GM19240 (cell line): Measurements from ENCODE around the gene NONO.
"Not testable (repeated sequence)": the region's sequence is repeated elsewhere in the genome, so short reads cannot be mapped to it uniquely, and the experiment has no call there.

Source experiments
- DNase-seq: peaks from one replicate; pipeline ENCODE4 v3.0.0; 2011; ENCODE audit warnings: low spot score; ENCODE audit not compliant: insufficient read length

NONO gene

GRCh38 chrX:71282514-71283402 is 677 bp upstream of the NONO start:
- no peak for DNase-seq

GRCh38 chrX:71285929-71286328 is 2.5 kb downstream of the NONO start:
- no peak for DNase-seq

- DNase-seq = no peak
These were observed 7.9 kb downstream of the NONO start for GRCh38 chrX:71291381-71291780.

- DNase-seq = no peak
These were observed 9.4 kb downstream of the NONO start for GRCh38 chrX:71292669-71293365.

GRCh38 chrX:71296806-71297205 is 13.4 kb downstream of the NONO start:
- no peak for DNase-seq

- DNase-seq = no peak
These were observed 14.7 kb downstream of the NONO start for GRCh38 chrX:71298119-71298518.

GRCh38 chrX:71300064-71300463 is 16.6 kb downstream of the NONO start:
- DNase-seq = not testable (repeated sequence)

- DNase-seq = not testable (repeated sequence)
These were observed 17.1 kb downstream of the NONO start for GRCh38 chrX:71300495-71300894.

- DNase-seq = no peak
These were observed 17.9 kb downstream of the NONO start, which contains the start of gene ITGB1BP2 for GRCh38 chrX:71301195-71301924. Gene ITGB1BP2 (plus strand): TSS chrX:71301750. CDS start chrX:71301807, 57 bp downstream.

- DNase-seq = no peak
These were observed 19.2 kb downstream of the NONO start for GRCh38 chrX:71302461-71303213.

- no peak for DNase-seq
These were observed 21.1 kb downstream of the NONO start for GRCh38 chrX:71304561-71304960.

- DNase-seq = no peak
These were observed 32.5 kb downstream of the NONO start for GRCh38 chrX:71315917-71316316.

- DNase-seq = not testable (repeated sequence)
These were observed 33.5 kb downstream of the NONO start for GRCh38 chrX:71316959-71317358.

- DNase-seq = no peak
These were observed 36.7 kb downstream of the NONO start for GRCh38 chrX:71320126-71320525.

- DNase-seq = no peak
These were observed 38.3 kb downstream of the NONO start for GRCh38 chrX:71321731-71322130.

- not testable (repeated sequence) for DNase-seq
These were observed 41.0 kb downstream of the NONO start for GRCh38 chrX:71324452-71324851.

- DNase-seq = no peak
These were observed 43.0 kb downstream of the NONO start for GRCh38 chrX:71326394-71326793.

GRCh38 chrX:71349151-71349665 is 65.8 kb downstream of the NONO start:
- DNase-seq = not testable (repeated sequence)

- DNase-seq = not testable (repeated sequence)
These were observed 66.4 kb downstream of the NONO start for GRCh38 chrX:71349867-71350266.
